ENCODE measurements around the gene FIGN. TPM values are rescaled to one million over a fixed set of nuclear protein-coding genes. Genes with fewer than 3 reads are reported as not detected.

FIGN gene
- total RNA-seq, 4 donors from 2014 or later: 0.42 to 3.1 (median 1.3) TPM

GRCh38 chr2:163640542-163641193 is 95.1 kb downstream of the FIGN start:
- in situ Hi-C loops (cut with MboI; ENCODE audit: low sequenced_read_pairs in 4 of 4) (no loop called here), intact Hi-C loops (cut with DNase I; ENCODE audit: low total_unique reads) (no loop called here)
- Histone ChIP-seq H3K27ac (no peak overlapping the region), H3K36me3 (no peaks in the 10 kb centered on the region), H3K27me3 (no peaks in the 10 kb centered on the region), H3K4me3 (no peak overlapping the region), H3K9me3 (no peaks in the 10 kb centered on the region), H3K4me1 (no peaks in the 10 kb centered on the region)
- DNase-seq (no peak), ATAC-seq (no peak)
- no peak for TF ChIP-seq POLR2A (IDR thresholded peaks at IDR 0.05)
- no peak for TF ChIP-seq CTCF (IDR thresholded peaks at IDR 0.05 in 4 of 5, conservative IDR thresholded peaks at IDR 0.05 in 1 of 5)

- TF ChIP-seq POLR2A (IDR thresholded peaks at IDR 0.05) (no peak), CTCF (IDR thresholded peaks at IDR 0.05 in 4 of 5, conservative IDR thresholded peaks at IDR 0.05 in 1 of 5) (no peak)
- Histone ChIP-seq H3K4me3 (no peak overlapping the region), H3K27me3 (no peaks in the 10 kb centered on the region), H3K27ac (no peak overlapping the region), H3K4me1 (no peaks in the 10 kb centered on the region), H3K9me3 (no peaks in the 10 kb centered on the region), H3K36me3 (no peaks in the 10 kb centered on the region)
- DNase-seq (no peak), ATAC-seq (no peak)
- in situ Hi-C loops (cut with MboI; ENCODE audit: low sequenced_read_pairs in 4 of 4): no loop called here
- intact Hi-C loops (cut with DNase I; ENCODE audit: low total_unique reads): no loop called here
Measured at GRCh38 chr2:163637871-163638270, 97.9 kb downstream of the FIGN start.

- intact Hi-C loops (cut with DNase I; ENCODE audit: low total_unique reads): no loop called here
- Histone ChIP-seq H3K4me1 (no peaks in the 10 kb centered on the region), H3K4me3 (no peak overlapping the region), H3K27me3 (no peaks in the 10 kb centered on the region), H3K36me3 (no peaks in the 10 kb centered on the region), H3K27ac (no peak overlapping the region), H3K9me3 (no peaks in the 10 kb centered on the region)
- ATAC-seq: no peak
- no peak for DNase-seq
- TF ChIP-seq POLR2A (IDR thresholded peaks at IDR 0.05): no peak
- TF ChIP-seq CTCF (IDR thresholded peaks at IDR 0.05 in 4 of 5, conservative IDR thresholded peaks at IDR 0.05 in 1 of 5): no peak
- in situ Hi-C loops (cut with MboI; ENCODE audit: low sequenced_read_pairs in 4 of 4): no loop called here
Measured at GRCh38 chr2:163633291-163633690, 102.5 kb downstream of the FIGN start.

- Histone ChIP-seq H3K4me3 (no peak overlapping the region), H3K36me3 (no peaks in the 10 kb centered on the region), H3K27ac (no peak overlapping the region), H3K4me1 (no peaks in the 10 kb centered on the region), H3K9me3 (no peaks in the 10 kb centered on the region), H3K27me3 (no peaks in the 10 kb centered on the region)
- in situ Hi-C loops (cut with MboI; ENCODE audit: low sequenced_read_pairs in 4 of 4) (no loop called here), intact Hi-C loops (cut with DNase I; ENCODE audit: low total_unique reads) (no loop called here)
- ATAC-seq: no peak
- no peak for DNase-seq
- no peak for TF ChIP-seq POLR2A (IDR thresholded peaks at IDR 0.05)
- TF ChIP-seq CTCF (IDR thresholded peaks at IDR 0.05 in 4 of 5, conservative IDR thresholded peaks at IDR 0.05 in 1 of 5): no peak
Measured at GRCh38 chr2:163630836-163631235, 105.0 kb downstream of the FIGN start.

- TF ChIP-seq POLR2A (IDR thresholded peaks at IDR 0.05): no peak
- no peak for TF ChIP-seq CTCF (IDR thresholded peaks at IDR 0.05 in 4 of 5, conservative IDR thresholded peaks at IDR 0.05 in 1 of 5)
- no peak overlapping the region for H3K27ac ChIP-seq
- DNase-seq (no peak), ATAC-seq (no peak)
- no peaks in the 10 kb centered on the region for H3K27me3 ChIP-seq
- intact Hi-C loops (cut with DNase I; ENCODE audit: low total_unique reads): no loop called here
- no peak overlapping the region for H3K4me3 ChIP-seq
- no peaks in the 10 kb centered on the region for H3K9me3 ChIP-seq
- H3K36me3 ChIP-seq: no peaks in the 10 kb centered on the region
- no peaks in the 10 kb centered on the region for H3K4me1 ChIP-seq
- in situ Hi-C loops (cut with MboI; ENCODE audit: low sequenced_read_pairs in 4 of 4): no loop called here
Measured at GRCh38 chr2:163626639-163627109, 109.1 kb downstream of the FIGN start.

All from gastrocnemius medialis (tissue), 4 donors.